ENCODE results near the gene DMC1. TPM values are rescaled to one million over a fixed set of nuclear protein-coding genes. Genes with fewer than 3 reads are reported as not detected.

DMC1 gene
- total and polyA plus RNA-seq, 9 of the 15 experiments (the other 6 are each of a cell fraction or from before 2014, with no cell fraction given): 5.5 to 55.5 (median 9.8) TPM

DNA sequence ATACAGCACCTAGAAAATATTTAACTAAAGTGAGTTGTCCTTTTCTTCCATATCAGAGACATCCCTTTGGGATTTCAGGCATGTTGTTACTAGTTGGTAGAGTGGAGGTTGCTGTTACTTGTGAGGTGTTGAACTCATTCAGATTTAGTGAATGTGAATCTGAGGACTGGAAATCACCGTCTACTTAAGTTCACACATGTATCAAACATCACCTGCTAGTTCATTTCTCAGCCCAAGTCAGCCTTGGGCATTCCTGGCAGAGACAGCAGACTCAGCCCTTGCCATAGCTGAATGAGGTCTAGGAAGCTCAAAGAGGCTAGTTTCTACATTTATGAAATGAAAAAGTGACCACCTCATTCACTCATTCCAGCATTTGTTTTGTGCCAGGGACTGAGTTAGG, 92.4 kb downstream of the DMC1 start:
- Histone ChIP-seq H3K9me3 (replicated peaks; ENCODE audit: control insufficient read depth, insufficient read depth, low read depth, low read length) (no peaks in the 10 kb centered on the region), H3K79me2 (ENCODE audit: control insufficient read depth, insufficient read depth, low read length) (no peaks in the 10 kb centered on the region), H3K4me3 (no peak overlapping the region), H3K27me3 (ENCODE audit: control insufficient read depth in 2 of 2, insufficient read depth in 2 of 2, low read length in 2 of 2) (no peaks in the 10 kb centered on the region), H3K27ac (ENCODE audit: extremely low read depth, low read depth, low read length) (no peak overlapping the region), H2AFZ (ENCODE audit: low read depth, low read length) (no peak overlapping the region), H3K9me1 (ENCODE audit: control insufficient read depth, insufficient read depth, low read length) (no peaks in the 10 kb centered on the region), H4K20me1 (replicated peaks; ENCODE audit: control insufficient read depth, insufficient read depth, low read length) (no peaks in the 10 kb centered on the region), H3K4me1 (replicated peaks in 1 of 2; ENCODE audit: control insufficient read depth in 2 of 2, insufficient read depth in 2 of 2, low read length in 2 of 2) (no peaks in the 10 kb centered on the region; a peak in 1 of 5 replicates), H3K4me2 (ENCODE audit: insufficient read depth, low read length) (no peak overlapping the region), H3K36me3 (ENCODE audit: control insufficient read depth, insufficient read depth, low read length) (peaks cover 25% of the 10 kb centered on the region; the same call in 2 of the 3 replicates), H3K9ac (ENCODE audit: insufficient read depth in 1 of 2, low read depth in 2 of 2, low read length in 2 of 2) (no peak overlapping the region)
- 75% methylated on average over 1 of the region's 1 CpG for WGBS (ENCODE audit: insufficient coverage, low coverage, missing lambda C conversion rate)
- BruUV-seq (replicated peaks): no TSS peak
- FAIRE-seq (no peak), ATAC-seq (no peak), DNase-seq (ENCODE audit: extremely low read depth in 1 of 4, low spot score in 3 of 4) (no peak)
- in situ Hi-C loops (cut with MboI) (no loop called here), intact Hi-C loops (cut with micrococcal nuclease) (no loop called here)
- CTCF ChIA-PET (ENCODE audit: low intra/inter-chr PET ratio): no interaction called here
- POLR2A ChIA-PET: interaction anchor here (1.1 to 1.9 kb wide), 3 partner anchors 9 to 13 kb away, joined by 3 to 11 read pairs (median 6); partner anchors contain the start of gene KDELR3
- TF ChIP-seq MTA3 (IDR thresholded peaks at IDR 0.05; ENCODE audit: borderline replicate concordance) (no peak), CCAR2 (IDR thresholded peaks at IDR 0.05; ENCODE audit: low read depth, low read length) (no peak), GATAD2B (IDR thresholded peaks at IDR 0.05; ENCODE audit: borderline replicate concordance) (no peak), ZBTB17 (CRISPR knock-in tag; IDR thresholded peaks at IDR 0.05) (no peak), ZNF354B (CRISPR knock-in tag; IDR thresholded peaks at IDR 0.05) (no peak), ZNF174 (CRISPR knock-in tag; IDR thresholded peaks at IDR 0.05) (no peak), PTBP1 (IDR thresholded peaks at IDR 0.05; ENCODE audit: low read depth, low read length) (no peak), STAT5B (CRISPR knock-in tag; IDR thresholded peaks at IDR 0.05) (no peak)
- TF ChIP-seq, protein P1, sequence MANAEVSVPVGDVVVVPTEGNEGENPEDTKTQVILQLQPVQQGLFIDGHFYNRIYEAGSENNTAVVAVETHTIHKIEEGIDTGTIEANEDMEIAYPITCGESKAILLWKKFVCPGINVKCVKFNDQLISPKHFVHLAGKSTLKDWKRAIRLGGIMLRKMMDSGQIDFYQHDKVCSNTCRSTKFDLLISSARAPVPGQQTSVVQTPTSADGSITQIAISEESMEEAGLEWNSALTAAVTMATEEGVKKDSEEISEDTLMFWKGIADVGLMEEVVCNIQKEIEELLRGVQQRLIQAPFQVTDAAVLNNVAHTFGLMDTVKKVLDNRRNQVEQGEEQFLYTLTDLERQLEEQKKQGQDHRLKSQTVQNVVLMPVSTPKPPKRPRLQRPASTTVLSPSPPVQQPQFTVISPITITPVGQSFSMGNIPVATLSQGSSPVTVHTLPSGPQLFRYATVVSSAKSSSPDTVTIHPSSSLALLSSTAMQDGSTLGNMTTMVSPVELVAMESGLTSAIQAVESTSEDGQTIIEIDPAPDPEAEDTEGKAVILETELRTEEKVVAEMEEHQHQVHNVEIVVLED (CRISPR knock-in tag; IDR thresholded peaks at IDR 0.05): no peak
- TF ChIP-seq, protein P2, sequence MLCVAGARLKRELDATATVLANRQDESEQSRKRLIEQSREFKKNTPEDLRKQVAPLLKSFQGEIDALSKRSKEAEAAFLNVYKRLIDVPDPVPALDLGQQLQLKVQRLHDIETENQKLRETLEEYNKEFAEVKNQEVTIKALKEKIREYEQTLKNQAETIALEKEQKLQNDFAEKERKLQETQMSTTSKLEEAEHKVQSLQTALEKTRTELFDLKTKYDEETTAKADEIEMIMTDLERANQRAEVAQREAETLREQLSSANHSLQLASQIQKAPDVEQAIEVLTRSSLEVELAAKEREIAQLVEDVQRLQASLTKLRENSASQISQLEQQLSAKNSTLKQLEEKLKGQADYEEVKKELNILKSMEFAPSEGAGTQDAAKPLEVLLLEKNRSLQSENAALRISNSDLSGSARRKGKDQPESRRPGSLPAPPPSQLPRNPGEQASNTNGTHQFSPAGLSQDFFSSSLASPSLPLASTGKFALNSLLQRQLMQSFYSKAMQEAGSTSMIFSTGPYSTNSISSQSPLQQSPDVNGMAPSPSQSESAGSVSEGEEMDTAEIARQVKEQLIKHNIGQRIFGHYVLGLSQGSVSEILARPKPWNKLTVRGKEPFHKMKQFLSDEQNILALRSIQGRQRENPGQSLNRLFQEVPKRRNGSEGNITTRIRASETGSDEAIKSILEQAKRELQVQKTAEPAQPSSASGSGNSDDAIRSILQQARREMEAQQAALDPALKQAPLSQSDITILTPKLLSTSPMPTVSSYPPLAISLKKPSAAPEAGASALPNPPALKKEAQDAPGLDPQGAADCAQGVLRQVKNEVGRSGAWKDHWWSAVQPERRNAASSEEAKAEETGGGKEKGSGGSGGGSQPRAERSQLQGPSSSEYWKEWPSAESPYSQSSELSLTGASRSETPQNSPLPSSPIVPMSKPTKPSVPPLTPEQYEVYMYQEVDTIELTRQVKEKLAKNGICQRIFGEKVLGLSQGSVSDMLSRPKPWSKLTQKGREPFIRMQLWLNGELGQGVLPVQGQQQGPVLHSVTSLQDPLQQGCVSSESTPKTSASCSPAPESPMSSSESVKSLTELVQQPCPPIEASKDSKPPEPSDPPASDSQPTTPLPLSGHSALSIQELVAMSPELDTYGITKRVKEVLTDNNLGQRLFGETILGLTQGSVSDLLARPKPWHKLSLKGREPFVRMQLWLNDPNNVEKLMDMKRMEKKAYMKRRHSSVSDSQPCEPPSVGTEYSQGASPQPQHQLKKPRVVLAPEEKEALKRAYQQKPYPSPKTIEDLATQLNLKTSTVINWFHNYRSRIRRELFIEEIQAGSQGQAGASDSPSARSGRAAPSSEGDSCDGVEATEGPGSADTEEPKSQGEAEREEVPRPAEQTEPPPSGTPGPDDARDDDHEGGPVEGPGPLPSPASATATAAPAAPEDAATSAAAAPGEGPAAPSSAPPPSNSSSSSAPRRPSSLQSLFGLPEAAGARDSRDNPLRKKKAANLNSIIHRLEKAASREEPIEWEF (CRISPR knock-in tag; IDR thresholded peaks at IDR 0.05): no peak
- TF ChIP-seq, protein P3, sequence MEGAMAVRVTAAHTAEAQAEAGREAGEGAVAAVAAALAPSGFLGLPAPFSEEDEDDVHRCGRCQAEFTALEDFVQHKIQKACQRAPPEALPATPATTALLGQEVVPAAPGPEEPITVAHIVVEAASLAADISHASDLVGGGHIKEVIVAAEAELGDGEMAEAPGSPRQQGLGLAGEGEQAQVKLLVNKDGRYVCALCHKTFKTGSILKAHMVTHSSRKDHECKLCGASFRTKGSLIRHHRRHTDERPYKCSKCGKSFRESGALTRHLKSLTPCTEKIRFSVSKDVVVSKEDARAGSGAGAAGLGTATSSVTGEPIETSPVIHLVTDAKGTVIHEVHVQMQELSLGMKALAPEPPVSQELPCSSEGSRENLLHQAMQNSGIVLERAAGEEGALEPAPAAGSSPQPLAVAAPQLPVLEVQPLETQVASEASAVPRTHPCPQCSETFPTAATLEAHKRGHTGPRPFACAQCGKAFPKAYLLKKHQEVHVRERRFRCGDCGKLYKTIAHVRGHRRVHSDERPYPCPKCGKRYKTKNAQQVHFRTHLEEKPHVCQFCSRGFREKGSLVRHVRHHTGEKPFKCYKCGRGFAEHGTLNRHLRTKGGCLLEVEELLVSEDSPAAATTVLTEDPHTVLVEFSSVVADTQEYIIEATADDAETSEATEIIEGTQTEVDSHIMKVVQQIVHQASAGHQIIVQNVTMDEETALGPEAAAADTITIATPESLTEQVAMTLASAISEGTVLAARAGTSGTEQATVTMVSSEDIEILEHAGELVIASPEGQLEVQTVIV (CRISPR knock-in tag; IDR thresholded peaks at IDR 0.05; ENCODE audit: borderline replicate concordance): no peak

Data from K562 (cell line).